Gastroesophageal sphincter (tissue), 4 donors: ENCODE data around the gene NDUFS6. TPM values are rescaled to one million over a fixed set of nuclear protein-coding genes. Genes with fewer than 3 reads are reported as not detected.

Experiments used
- ATAC-seq: fragments of 150-250 bp; one replicate; pipeline ENCODE4 v1.9.1; 2016; ENCODE audit warnings: mild to moderate bottlenecking, moderate library complexity
- H3K27ac ChIP-seq, 4 donors: fragments of 200-600 bp; sonication (generic) in 3 of 4; 1 replicate in 3 of 4; 2 replicates in 1 of 4; pipeline ENCODE4 v1.5.1; 2016 to 2019
- H3K27me3 ChIP-seq: fragments of 200-600 bp; sonication (generic); one replicate; pipeline ENCODE4 v1.5.1; 2019
- H3K36me3 ChIP-seq, 2 donors: fragments of 200-600 bp; sonication (generic); one replicate each; pipeline ENCODE4 v1.5.1; 2019; ENCODE audit warnings: control low read depth in 1 of 2
- H3K4me1 ChIP-seq, 3 donors: fragments of 200-600 bp; sonication (generic); 1 replicate in 2 of 3; 2 replicates in 1 of 3; pipeline ENCODE4 v1.5.1; 2016 to 2019; ENCODE audit warnings: control low read depth in 2 of 3
- H3K4me3 ChIP-seq, 2 donors: fragments of 200-600 bp; sonication (generic); one replicate each; pipeline ENCODE4 v1.5.1; 2019; ENCODE audit warnings: mild to moderate bottlenecking in 1 of 2, moderate library complexity in 1 of 2
- H3K9me3 ChIP-seq, 3 donors: fragments of 200-600 bp; sonication (generic); one replicate each; pipeline ENCODE4 v1.5.1; 2017 to 2019; ENCODE audit warnings: control low read depth in 2 of 3
- CTCF ChIP-seq, 4 experiments: fragments of 200-600 bp in 2 of 4; fragments of 450-650 bp in 2 of 4; sonication (generic) in 1 of 4; IDR thresholded peaks; one replicate each; pipeline ENCODE4 v1.5.1; 2017 to 2019; ENCODE audit warnings: antibody characterized with exemption in 4 of 4, mild to moderate bottlenecking in 2 of 4, moderate library complexity in 2 of 4
- EP300 ChIP-seq: sonication (generic); formaldehyde crosslinking; IDR thresholded peaks from one replicate; pipeline ENCODE4 v1.6.1; 2017; ENCODE audit warnings: antibody characterized with exemption, mild to moderate bottlenecking
- POLR2A ChIP-seq, 2 donors: fragments of 450-650 bp; IDR thresholded peaks; one replicate each; pipeline ENCODE4 v1.6.1; 2017; ENCODE audit warnings: antibody characterized with exemption in 2 of 2, mild to moderate bottlenecking in 2 of 2, moderate library complexity in 1 of 2
- POLR2AphosphoS5 ChIP-seq: sonication (generic); formaldehyde crosslinking; IDR thresholded peaks from one replicate; pipeline ENCODE4 v1.6.1; 2017; ENCODE audit warnings: antibody characterized with exemption
- WGBS, 2 donors: methylation state at CpG; one replicate each; pipeline ENCODE4 v1.1.5; 2018; ENCODE audit warnings: low coverage in 1 of 2; 5-methylcytosine and 5-hydroxymethylcytosine counted together
- total RNA-seq, 4 donors: library from RNA; depleted of rRNA; stranded (reverse); fragments of >200 nt; gene quantifications; one replicate each; pipeline ENCODE4 v1.1.0, GENCODE V29; 2016

Gene NDUFS6
- 10 to 100 TPM; 44.6 to 82.9 (median 51.6) TPM for total RNA-seq

- peak; percentile 72 for ATAC-seq
- 0 to 4% methylated on average over 4 to 10 of the region's 69 CpGs for WGBS, 2 donors
Measured at GRCh38 chr5:1801222-1801966, at the start of gene NDUFS6. Gene NDUFS6, plus strand, starts transcription at chr5:1801407. Its CDS starts 11 bp downstream, at chr5:1801418.

GRCh38 chr5:1751864-1752822 lies 49.1 kb upstream of the NDUFS6 start:
- Histone ChIP-seq H3K36me3 (no peaks in the 10 kb centered on the region), H3K27ac (no peak overlapping the region), H3K4me1 (no peaks in the 10 kb centered on the region), H3K4me3 (no peak overlapping the region), H3K9me3 (no peaks in the 10 kb centered on the region), H3K27me3 (peaks cover 64% of the 10 kb centered on the region)
- WGBS, 2 donors: 58 to 78% methylated on average over 6 to 7 of the region's 29 CpGs
- TF ChIP-seq EP300 (no peak), CTCF (IDR thresholded peaks at IDR 0.05) (no peak), POLR2A (IDR thresholded peaks at IDR 0.05) (no peak), POLR2AphosphoS5 (no peak)
- ATAC-seq: no peak

More at GRCh38 chr5:1801222-1801966, at the start of gene NDUFS6:
- Histone ChIP-seq H3K4me3 (peak within 1 kb of the TSS; percentile 97 to 99), H3K36me3 (peaks cover 0 to 63% of the 10 kb centered on the region in 2 donors), H3K9me3 (no peaks in the 10 kb centered on the region), H3K27ac (peak within 1 kb of the TSS; percentile 81 to 89 (median 83)), H3K27me3 (no peaks in the 10 kb centered on the region), H3K4me1 (peaks cover 0 to 69% (median 13%) of the 10 kb centered on the region in 3 donors)
- TF ChIP-seq POLR2AphosphoS5 (peak; percentile 63), CTCF (IDR thresholded peaks at IDR 0.05) (peak in 1 of 4 experiments; percentile 28), POLR2A (IDR thresholded peaks at IDR 0.05) (peak; percentile 32 to 41), EP300 (no peak)

- WGBS, 2 donors: 73% methylated on average over 3 of the region's 16 CpGs; no CpG with 5 or more reads in 1 of the 2 donors
- TF ChIP-seq POLR2AphosphoS5: no peak
- TF ChIP-seq CTCF (IDR thresholded peaks at IDR 0.05): no peak
- no peak for TF ChIP-seq EP300
Measured at GRCh38 chr5:1752881-1753280, 48.3 kb upstream of the NDUFS6 start.

GRCh38 chr5:1753490-1753889 lies 47.7 kb upstream of the NDUFS6 start:
- H3K36me3 ChIP-seq: no peaks in the 10 kb centered on the region
- no peaks in the 10 kb centered on the region for H3K4me1 ChIP-seq
- 69 to 74% methylated on average over 3 to 8 of the region's 8 CpGs for WGBS, 2 donors
- H3K4me3 ChIP-seq: no peak overlapping the region
- peaks cover 64% of the 10 kb centered on the region for H3K27me3 ChIP-seq
- no peaks in the 10 kb centered on the region for H3K9me3 ChIP-seq
- no peak for ATAC-seq
- TF ChIP-seq CTCF (IDR thresholded peaks at IDR 0.05) (no peak), EP300 (no peak), POLR2AphosphoS5 (no peak), POLR2A (IDR thresholded peaks at IDR 0.05) (no peak)
- H3K27ac ChIP-seq: no peak overlapping the region

More at GRCh38 chr5:1752881-1753280, 48.3 kb upstream of the NDUFS6 start:
- no peak for ATAC-seq
- no peaks in the 10 kb centered on the region for H3K9me3 ChIP-seq
- H3K27me3 ChIP-seq: peaks cover 64% of the 10 kb centered on the region
- H3K27ac ChIP-seq: no peak overlapping the region
- H3K4me1 ChIP-seq: no peaks in the 10 kb centered on the region
- H3K4me3 ChIP-seq: no peak overlapping the region
- no peaks in the 10 kb centered on the region for H3K36me3 ChIP-seq
